Central memory CD4-positive, alpha-beta T cell (primary cell): ENCODE data around the gene FAM216A.
A peak's percentile ranks its signal among the peaks of the same experiment; 100 is the strongest.
"Not testable (repeated sequence)": the region's sequence is repeated elsewhere in the genome, so short reads cannot be mapped to it uniquely, and the experiment has no call there.

Source experiments
- DNase-seq: peaks from one replicate; pipeline ENCODE4 v3.0.0; 2022

FAM216A gene

DNA sequence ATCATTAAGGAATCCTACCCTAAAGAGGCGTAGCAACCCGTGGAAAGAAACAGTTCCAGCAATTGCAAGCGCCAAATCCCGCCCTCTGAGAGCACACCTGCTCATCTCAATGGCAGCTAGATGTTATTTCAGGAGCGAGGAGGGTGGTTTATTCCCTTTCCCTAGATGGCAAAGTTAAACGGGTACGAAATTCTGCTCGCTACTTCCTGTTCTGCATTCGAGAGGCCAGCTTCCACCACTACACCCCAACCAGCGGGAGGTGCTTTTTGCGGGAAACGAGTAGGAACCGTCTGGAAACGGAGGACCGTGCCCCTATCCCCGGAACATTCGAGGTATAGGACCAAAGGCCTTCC is 32.7 kb downstream of the FAM216A start:
- no peak for DNase-seq

DNA sequence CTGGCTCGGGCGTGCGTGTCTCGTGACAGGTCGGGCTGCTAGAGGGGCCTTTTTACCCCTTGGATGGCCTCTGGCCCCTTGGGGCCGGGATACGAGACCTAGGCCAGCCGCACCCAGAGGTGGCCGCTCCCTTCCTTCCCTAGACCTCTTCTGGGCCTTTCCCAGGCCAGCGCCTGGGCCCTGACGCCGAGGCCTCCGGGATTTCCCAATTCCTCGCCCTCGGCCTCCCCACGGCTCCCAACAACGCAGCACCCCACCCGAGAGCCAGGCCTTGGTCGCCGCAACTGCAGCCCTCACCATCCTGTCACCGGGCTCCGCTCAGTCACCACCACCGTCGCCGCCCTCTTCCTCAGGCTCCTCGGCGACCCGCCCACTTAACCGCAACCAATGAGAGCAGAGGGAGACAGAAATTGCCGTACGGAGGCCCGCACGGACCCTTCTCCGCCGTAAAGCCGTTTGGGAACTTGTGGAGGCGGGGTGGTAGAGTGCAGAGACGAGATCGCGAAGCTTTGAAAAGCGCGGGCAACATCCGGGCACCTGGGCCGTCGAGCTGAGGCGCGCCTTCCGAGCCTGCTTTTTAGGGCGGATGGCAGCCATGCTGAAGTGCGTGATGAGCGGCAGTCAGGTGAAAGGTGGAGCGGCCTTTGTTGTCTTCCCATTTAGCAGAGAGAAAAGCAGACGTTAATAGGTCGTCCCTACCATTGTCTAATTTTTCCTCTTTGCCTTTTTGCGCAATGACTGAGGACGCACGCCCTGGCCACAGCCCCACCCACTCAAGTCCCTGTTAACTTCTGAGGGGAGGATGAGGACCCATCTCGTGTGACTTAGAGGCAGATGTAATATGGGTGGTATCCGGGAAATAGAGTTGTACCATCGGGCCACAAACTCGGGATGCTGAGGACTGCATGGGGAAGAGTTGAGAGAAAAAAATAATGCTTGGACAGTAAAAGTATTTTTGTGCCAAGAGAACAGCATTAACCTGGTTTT is 33.4 kb downstream of the FAM216A start, which contains the start of the genes RAD9B and VPS29:
RAD9B (plus strand) TSS at position 580 of the 987 bp plus-strand sequence; CDS start at position 587, 7 bp downstream.
VPS29 (minus strand) TSS at position 360 of the 987 bp plus-strand sequence; CDS start at position 300, 60 bp downstream.
- peak; percentile 100 for DNase-seq

DNA sequence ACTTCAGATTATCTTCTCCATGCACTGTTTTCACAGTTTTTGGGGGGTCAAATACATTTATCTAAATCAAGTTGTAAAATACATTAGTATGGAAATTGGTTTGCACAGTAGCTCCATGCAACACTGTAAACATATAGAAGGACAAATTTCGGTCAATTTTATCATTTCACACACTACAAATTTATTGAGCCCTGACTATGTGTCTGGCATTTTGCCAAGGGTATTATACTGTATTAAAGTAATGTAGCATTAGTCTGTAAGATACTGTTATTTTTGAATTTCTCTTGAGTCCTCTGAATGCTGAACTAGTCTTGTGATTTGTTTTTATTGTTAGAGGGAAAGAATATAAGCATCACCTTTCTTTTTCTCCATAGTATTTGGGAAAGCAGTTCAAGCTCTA is 34.8 kb downstream of the FAM216A start:
- DNase-seq: no peak

- DNase-seq: no peak
These were observed 36.7 kb downstream of the FAM216A start for GRCh38 chr12:110505332-110505731.

DNA sequence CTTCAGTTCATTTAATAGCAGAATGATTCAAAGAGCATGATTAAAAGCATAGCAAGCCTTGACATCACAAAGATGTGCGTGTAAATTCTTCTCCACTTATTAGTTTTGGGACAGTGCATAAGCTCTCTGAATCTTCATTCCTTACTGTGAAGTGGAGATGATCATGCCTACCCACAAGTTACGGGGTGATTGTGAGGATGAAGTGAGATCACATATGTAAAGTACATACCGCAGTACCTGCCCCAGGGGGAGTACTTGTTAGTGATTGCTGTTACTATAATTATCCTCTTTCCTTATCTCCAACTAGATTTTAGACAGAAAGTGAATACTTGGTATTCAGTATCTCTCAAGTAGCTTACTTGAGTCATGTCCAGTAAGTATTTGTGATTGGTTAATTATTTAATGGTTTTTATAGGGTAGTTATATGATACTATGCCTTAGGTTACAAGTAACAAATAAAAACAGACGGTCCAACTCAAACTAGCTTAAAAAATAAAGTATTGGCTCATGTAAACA is 39.5 kb downstream of the FAM216A start:
- DNase-seq: no peak

DNA sequence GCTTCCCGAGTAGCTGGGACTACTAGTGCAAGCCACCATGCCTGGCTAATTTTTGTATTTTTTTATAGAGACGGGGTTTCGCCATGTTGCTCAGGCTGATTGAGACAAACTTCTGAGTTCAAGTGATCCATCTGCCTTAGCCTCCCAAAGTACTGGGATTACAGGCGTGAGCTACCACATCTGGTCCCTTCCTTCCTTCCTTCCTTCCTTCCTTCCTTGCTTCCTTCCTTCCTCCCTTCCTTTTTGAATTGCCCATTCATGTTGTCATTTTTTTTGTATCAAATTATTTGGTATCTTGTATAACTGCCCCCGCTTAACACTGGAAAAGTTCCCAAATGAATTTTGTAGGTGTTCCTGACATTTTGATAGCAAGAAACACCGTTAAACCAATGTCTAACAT is 45.2 kb downstream of the FAM216A start:
- no peak for DNase-seq

- DNase-seq: no peak
These were observed 45.7 kb downstream of the FAM216A start for GRCh38 chr12:110514363-110514762.

GRCh38 chr12:110516995-110517394 is 48.4 kb downstream of the FAM216A start:
- DNase-seq: no peak

DNA sequence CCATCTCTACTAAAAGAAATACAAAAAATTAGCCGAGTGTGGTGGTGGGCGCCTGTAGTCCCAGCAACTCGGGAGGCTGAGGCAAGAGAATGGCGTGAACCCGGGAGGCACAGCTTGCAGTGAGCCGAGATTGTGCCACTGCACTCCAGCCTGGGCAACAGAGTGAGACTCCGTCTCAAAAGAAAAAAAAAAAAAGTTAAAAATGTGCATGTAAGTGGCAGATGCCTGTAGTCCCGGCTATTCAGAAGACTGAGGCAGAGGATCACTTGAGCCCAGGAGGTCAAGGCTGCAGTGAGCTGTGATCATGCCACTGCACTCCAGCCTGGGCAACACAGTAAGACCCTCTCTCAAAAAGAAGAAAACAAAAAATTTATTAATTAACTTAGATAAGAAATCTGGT is 49.4 kb downstream of the FAM216A start:
- not testable (repeated sequence) for DNase-seq

DNA sequence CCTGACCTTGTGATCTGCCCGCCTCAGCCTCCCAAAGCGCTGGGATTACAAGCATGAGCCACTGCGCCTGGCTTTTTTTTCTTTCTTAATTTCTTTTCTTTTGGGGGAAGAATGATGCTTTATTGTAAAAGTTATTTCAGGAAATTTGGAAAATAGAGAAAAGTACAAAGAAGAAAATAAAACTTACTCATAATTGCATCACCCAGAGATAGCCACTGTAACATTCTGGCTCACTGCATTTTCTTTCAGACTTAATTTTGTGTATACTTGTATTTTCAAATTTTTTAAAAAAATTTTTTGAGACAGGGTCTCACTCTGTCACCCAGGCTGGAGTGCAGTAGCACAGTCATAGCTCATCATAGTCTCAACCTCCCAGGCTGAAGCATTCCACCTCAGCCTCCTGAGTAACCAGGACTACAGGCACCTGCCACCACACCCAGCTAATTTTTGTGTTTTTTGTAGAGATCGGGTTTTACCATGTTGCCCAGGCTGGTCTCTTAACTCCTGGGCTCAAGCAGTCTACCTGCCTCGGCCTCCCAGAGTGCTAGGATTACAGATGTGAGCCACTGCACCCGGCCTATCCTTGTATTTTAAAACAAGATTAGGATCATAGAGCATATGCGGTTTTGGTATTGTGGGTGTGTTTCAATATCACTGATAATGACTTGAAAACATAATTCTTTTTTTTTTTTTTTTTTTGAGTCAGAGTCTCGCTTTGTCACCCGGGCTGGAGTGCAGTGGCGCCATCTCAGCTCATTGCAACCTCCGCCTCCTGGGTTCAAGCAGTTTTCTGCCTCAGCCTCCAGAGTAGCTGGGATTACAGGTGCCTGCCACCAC is 52.4 kb downstream of the FAM216A start:
- DNase-seq: not testable (repeated sequence)

DNA sequence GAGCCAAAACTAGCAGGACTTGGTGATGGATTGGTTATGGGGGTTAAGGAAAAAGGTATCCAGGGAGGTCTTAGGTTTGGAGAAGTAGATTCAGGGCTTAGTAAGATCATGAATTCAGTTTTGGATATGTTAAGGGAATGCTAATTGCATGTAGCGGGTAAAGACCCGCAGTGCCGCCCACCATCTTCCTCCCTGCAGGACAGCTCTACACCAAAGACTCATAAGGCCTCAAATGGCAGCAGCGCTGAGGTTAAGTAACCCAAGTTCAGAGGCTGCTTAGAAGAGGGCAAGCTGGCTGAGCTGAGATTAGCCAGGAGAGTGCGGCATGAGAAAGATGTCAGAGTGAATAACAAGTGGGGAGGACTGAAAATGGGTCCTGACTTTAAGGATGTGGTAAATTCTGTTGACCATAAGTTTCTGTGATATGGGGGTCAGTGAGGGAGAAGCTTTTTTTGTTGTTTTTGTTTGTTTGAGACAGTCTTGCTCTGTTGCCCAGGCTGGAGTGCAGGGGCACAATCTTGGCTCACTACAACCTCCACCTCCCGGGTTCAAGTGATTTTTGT is 59.7 kb downstream of the FAM216A start:
- no peak for DNase-seq

GRCh38 chr12:110530511-110530910 is 61.9 kb downstream of the FAM216A start:
- no peak for DNase-seq

- no peak for DNase-seq
These were observed 63.2 kb downstream of the FAM216A start for GRCh38 chr12:110531741-110532333.

DNA sequence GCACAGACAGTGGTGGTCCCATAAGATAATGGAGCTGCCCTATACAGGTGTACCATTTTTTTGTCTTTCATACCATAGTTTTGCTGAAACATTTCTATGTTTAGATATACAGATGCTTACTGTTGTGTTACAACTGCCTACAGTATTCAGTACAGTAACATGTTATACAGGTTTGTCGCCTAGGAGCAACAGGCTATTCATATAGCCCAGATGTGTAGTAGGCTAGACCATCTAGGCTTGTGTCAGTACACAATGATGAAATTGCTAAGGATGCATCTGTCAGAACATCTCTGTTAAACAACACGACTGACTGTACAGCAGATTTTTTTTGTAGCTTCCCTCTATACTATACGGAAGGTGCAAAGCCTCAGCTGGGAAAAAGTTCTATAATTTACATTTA is 64.0 kb downstream of the FAM216A start:
- no peak for DNase-seq

DNA sequence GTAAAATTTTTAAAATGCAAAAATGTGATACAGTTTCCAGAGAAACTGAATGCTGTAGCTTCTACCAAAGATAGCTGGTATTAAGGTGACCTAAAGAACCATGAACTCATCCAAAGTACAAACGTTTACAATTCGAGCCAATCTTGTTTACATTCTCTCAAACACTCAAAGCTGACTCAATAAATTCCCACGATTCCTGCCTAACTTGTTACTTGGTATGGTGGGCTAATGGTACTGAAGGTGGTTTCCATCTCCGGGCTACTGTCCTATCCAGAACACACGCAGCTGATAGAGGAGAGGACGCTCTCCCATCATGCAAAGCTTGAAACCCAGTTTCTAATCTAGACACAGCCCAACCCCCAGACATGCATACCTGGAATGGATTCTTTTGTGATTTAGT is 65.0 kb downstream of the FAM216A start:
- no peak for DNase-seq

- DNase-seq: no peak
These were observed 66.2 kb downstream of the FAM216A start for GRCh38 chr12:110534811-110535210.

GRCh38 chr12:110536834-110537604 is 68.4 kb downstream of the FAM216A start:
- DNase-seq: no peak

DNA sequence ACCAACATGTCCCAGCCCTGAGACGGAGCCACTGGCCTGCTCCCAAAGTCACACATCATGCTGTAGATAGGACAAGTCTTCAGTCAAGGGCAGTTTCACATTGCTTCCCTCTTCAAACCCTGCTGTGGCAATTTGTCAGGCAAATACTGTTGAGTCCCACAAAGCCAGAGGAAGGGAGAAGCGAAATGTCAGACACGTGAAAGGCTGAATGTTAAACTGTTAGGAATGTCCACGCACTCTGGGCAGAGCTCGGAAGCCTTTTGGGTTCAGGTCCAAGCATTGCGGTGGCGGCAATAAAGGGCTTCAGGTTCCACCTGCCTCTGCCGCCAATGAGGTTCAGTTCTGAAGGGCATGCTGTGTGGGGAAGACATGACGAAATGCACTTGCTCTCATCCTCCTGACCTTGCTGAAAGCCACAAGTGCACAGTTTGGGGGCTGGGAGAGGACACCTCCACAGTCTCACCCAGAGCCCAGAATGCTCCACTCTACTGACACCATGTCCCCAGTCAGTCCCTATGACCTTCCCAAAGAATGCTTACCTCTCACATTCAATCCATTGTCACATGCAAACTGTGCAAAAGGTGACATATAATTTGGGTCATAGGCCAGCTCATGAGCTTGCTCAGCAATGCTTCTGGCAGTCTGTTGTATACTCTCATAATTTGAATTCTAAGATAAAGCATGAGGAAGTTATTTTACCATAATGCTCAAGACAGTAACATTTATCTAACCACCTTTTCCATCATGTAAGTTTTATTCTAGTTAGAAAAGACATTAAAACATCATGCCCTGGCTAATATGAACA is 69.2 kb downstream of the FAM216A start:
- DNase-seq: no peak

DNA sequence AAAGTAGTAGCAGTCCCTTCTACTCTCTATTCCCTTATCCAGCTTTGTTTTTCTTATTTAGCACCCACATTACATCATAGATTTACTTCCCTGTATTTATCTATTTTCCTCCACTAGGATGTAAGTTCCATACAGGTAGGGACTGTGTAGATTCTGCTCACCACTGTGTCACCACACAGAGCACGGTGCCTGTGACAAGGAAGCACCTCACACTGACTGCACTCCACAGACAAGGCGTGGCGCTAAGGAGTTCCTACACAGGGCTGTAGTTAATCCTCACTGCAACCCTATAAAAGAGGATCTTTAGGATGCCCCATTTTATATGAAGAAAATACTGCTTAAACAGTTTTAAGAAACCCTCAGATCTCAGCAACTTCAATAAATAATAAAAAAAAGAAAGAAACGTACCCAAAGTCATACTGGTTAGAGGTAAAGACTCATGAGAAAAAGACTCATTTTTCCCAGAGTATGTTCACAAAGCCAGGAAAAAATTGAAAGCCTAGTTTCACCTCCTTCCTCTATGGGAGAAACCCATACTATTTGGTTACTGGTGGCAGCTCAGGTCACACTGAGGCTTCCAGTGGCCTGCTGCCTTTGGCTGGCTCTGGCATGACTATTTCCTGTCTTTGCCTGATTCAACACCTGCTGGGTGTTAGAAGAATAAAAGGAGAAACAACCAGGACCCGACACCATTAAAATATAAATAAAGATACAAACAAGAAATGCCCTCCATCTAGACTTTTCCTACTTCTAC is 70.4 kb downstream of the FAM216A start:
- no peak for DNase-seq
